HepG2 (cell line): ENCODE data around the gene JTB. TPM values are rescaled to one million over a fixed set of nuclear protein-coding genes. Genes with fewer than 3 reads are reported as not detected.
A peak's percentile ranks its signal among the peaks of the same experiment; 100 is the strongest.

Source experiments
- BATF2 ChIP-seq: sonication (generic); formaldehyde crosslinking; IDR thresholded peaks from 2 replicates; pipeline ENCODE4 v1.8.0; 2022; ENCODE audit warnings: mild to moderate bottlenecking, missing genetic modification reagents, moderate library complexity
- BRD4 ChIP-seq: sonication (generic); formaldehyde crosslinking; IDR thresholded peaks from 2 replicates; pipeline ENCODE4 v1.4.0; 2020; ENCODE audit warnings: missing genetic modification reagents
- CBFB ChIP-seq: sonication (generic); formaldehyde crosslinking; IDR thresholded peaks from 2 replicates; pipeline ENCODE4 v1.4.0; 2020; ENCODE audit warnings: missing genetic modification reagents
- CBX2 ChIP-seq, 2 experiments: fragments of 200-600 bp in 1 of 2; sonication (generic); formaldehyde crosslinking in 1 of 2; IDR thresholded peaks; 2 replicates each; pipeline versions ENCODE4 v1.7.0 to v1.8.1; 2018 to 2022; ENCODE audit warnings: low read depth in 2 of 2, low read length in 1 of 2, mild to moderate bottlenecking in 1 of 2, missing genetic modification reagents in 1 of 2
- DNMT1 ChIP-seq: sonication (generic); formaldehyde crosslinking; IDR thresholded peaks from 2 replicates; pipeline ENCODE4 v1.5.1; 2020; ENCODE audit warnings: mild to moderate bottlenecking, missing genetic modification reagents
- EP300 ChIP-seq, 3 experiments: sonication (generic) in 1 of 3; formaldehyde crosslinking in 1 of 3; IDR thresholded peaks; 2 replicates each; pipeline versions ENCODE4 v1.5.1 to v1.6.1; 2011 to 2020; ENCODE audit warnings: low read depth in 2 of 3, low read length in 2 of 3, borderline replicate concordance in 1 of 3, improper control_type of control experiment in 1 of 3, mild to moderate bottlenecking in 1 of 3, missing genetic modification reagents in 1 of 3, moderate library complexity in 1 of 3
- GABPA ChIP-seq, 2 experiments: IDR thresholded peaks; 2 replicates each; pipeline ENCODE4 v1.6.1; 2011 to 2016; ENCODE audit warnings: low read depth in 2 of 2, low read length in 1 of 2, missing biosample characterization in 1 of 2, missing genetic modification characterization in 1 of 2
- HOXD1 ChIP-seq: sonication (generic); formaldehyde crosslinking; IDR thresholded peaks from 2 replicates; pipeline ENCODE4 v1.5.0; 2020; ENCODE audit warnings: missing genetic modification reagents
- IKZF5 ChIP-seq: IDR thresholded peaks from 2 replicates; pipeline ENCODE4 v1.6.1; 2018; ENCODE audit warnings: missing genetic modification reagents, mild to moderate bottlenecking, missing compliant biosample characterization
- KLF9 ChIP-seq: IDR thresholded peaks from 2 replicates; pipeline ENCODE4 v1.6.1; 2016; ENCODE audit warnings: low read depth
- POLR2A ChIP-seq, 2 experiments: IDR thresholded peaks; 2 replicates each; pipeline ENCODE4 v1.6.1; 2011; ENCODE audit warnings: low read depth in 2 of 2, low read length in 2 of 2, mild to moderate bottlenecking in 1 of 2, moderate library complexity in 1 of 2; ENCODE audit not compliant: insufficient read depth in 1 of 2
- SNAPC4 ChIP-seq: sonication (generic); formaldehyde crosslinking; IDR thresholded peaks from 2 replicates; pipeline ENCODE4 v1.4.0; 2020; ENCODE audit warnings: mild to moderate bottlenecking, missing genetic modification reagents
- ZNF224 ChIP-seq: sonication (generic); formaldehyde crosslinking; IDR thresholded peaks from 2 replicates; pipeline ENCODE4 v1.5.0; 2020; ENCODE audit warnings: mild to moderate bottlenecking, missing genetic modification reagents
- ZNF430 ChIP-seq: sonication (generic); formaldehyde crosslinking; IDR thresholded peaks from 2 replicates; pipeline ENCODE4 v1.9.0; 2021; ENCODE audit warnings: mild to moderate bottlenecking, missing genetic modification reagents
- ZNF773 ChIP-seq: sonication (generic); formaldehyde crosslinking; IDR thresholded peaks from 2 replicates; pipeline ENCODE4 v1.4.0; 2020; ENCODE audit warnings: missing genetic modification reagents, borderline replicate concordance
- polyA plus RNA-seq, 8 experiments: library from polyadenylated mRNA; depleted of rRNA in 3 of 8; stranded (reverse) in 7 of 8; unstranded in 1 of 8; fragments of >200 nt; fragmentation: Illumina TruSeq in 4 of 8; extraction: Trizol in 4 of 8; gene quantifications; 2 replicates each; pipeline versions ENCODE4 v1.2.1 to v1.2.3, GENCODE V29; 2011 to 2016; ENCODE audit warnings: low read depth in 4 of 8, missing spikeins in 1 of 8, mixed read lengths in 1 of 8; ENCODE audit not compliant: insufficient read depth in 1 of 8
- total RNA-seq, 5 experiments: library from RNA; depleted of rRNA; stranded (reverse); fragments of >200 nt; fragmentation: Illumina TruSeq; extraction: Trizol; gene quantifications; 2 replicates each; pipeline ENCODE4 v1.2.3, GENCODE V29; 2016; ENCODE audit warnings: low read depth in 1 of 5
- TF ChIP-seq, protein P1 (sequence below): IDR thresholded peaks from 2 replicates; pipeline ENCODE4 v1.6.1; 2016; ENCODE audit warnings: mild to moderate bottlenecking

The JTB gene
- total and polyA plus RNA-seq, 2 of the 13 experiments (the other 11 are each of a cell fraction or from before 2014, with no cell fraction given), result 96.7 to 99.2 TPM

DNA sequence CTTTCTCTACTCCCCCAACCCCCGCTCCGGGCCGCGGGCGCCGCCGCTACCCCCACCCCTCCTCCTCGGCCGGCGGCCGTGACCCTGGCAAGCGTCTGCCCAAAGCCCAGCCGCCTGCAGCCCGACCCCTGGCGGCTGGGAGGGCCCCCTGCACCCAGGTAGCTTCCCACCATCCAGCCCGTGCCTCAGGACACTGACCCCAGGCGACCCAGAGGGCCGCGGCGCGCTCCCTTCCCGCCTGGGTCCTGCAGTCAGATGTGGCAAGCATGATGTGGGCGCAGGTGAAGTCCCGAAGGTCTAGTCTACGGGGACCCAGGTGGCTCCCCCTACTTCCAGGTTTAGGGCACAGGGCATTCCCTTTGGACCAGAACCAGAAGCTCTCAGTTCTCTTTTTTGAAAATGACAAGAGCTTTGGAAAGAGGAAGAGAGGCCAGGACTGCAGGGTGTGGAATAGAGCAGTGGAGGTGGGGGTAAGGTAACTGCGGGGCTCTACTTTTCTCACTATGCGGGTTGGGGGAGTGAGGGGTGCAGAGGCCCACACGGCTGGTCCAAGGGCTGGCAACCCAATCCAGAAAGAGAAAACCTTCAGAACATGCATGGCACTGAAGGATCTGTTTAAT, 30.7 kb downstream of the JTB start, which contains the start of gene DENND4B (continued):
- 0 out of 4 replicates have a peak, but pooled peaks of 1 of the 2 experiments have one; percentile 31 for TF ChIP-seq EP300 (IDR thresholded peaks at IDR 0.05; ENCODE audit: low read depth in 2 of 2, low read length in 2 of 2)
- no peak for TF ChIP-seq EP300 (CRISPR knock-in tag; IDR thresholded peaks at IDR 0.05; ENCODE audit: borderline replicate concordance)
- TF ChIP-seq DNMT1 (CRISPR knock-in tag), result 0 out of 2 replicates have a peak, but pooled peaks have one; percentile 23
- peak; percentile 69; the same call in 1 of the 2 replicates for TF ChIP-seq IKZF5 (CRISPR knock-in tag)
- TF ChIP-seq SNAPC4 (CRISPR knock-in tag), result no peak
- TF ChIP-seq CBFB (CRISPR knock-in tag), result peak; percentile 45; the same call in 1 of the 2 replicates
- no peak for TF ChIP-seq CBX2 (IDR thresholded peaks at IDR 0.05; ENCODE audit: low read depth, low read length)
- TF ChIP-seq CBX2 (CRISPR knock-in tag; IDR thresholded peaks at IDR 0.05; ENCODE audit: low read depth), result no peak
- no peak for TF ChIP-seq ZNF224 (CRISPR knock-in tag)
- TF ChIP-seq BATF2, result no peak
- no peak for TF ChIP-seq ZNF430 (CRISPR knock-in tag)
- 0 out of 4 replicates have a peak, but pooled peaks of 1 of the 2 experiments have one; percentile 5 for TF ChIP-seq POLR2A (IDR thresholded peaks at IDR 0.05; ENCODE audit: insufficient read depth in 1 of 2, low read depth in 2 of 2, low read length in 2 of 2)
- TF ChIP-seq, protein P1, sequence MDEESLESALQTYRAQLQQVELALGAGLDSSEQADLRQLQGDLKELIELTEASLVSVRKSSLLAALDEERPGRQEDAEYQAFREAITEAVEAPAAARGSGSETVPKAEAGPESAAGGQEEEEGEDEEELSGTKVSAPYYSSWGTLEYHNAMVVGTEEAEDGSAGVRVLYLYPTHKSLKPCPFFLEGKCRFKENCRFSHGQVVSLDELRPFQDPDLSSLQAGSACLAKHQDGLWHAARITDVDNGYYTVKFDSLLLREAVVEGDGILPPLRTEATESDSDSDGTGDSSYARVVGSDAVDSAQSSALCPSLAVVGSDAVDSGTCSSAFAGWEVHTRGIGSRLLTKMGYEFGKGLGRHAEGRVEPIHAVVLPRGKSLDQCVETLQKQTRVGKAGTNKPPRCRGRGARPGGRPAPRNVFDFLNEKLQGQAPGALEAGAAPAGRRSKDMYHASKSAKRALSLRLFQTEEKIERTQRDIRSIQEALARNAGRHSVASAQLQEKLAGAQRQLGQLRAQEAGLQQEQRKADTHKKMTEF, result peak; percentile 22
- no peak; the same call in 1 of the 2 replicates for TF ChIP-seq GABPA (IDR thresholded peaks at IDR 0.05; ENCODE audit: low read depth, low read length)
- TF ChIP-seq GABPA (CRISPR knock-in tag; IDR thresholded peaks at IDR 0.05; ENCODE audit: low read depth), result peak; percentile 43; the same call in 1 of the 2 replicates
- TF ChIP-seq BRD4, result 0 out of 2 replicates have a peak, but pooled peaks have one; percentile 41
- no peak for TF ChIP-seq HOXD1 (CRISPR knock-in tag)
- no peak for TF ChIP-seq ZNF773 (CRISPR knock-in tag)
- TF ChIP-seq KLF9 (CRISPR knock-in tag), result no peak
